ENCODE results near the gene PAOX.

Gene PAOX

GRCh38 chr10:133379152-133379800, at the start of gene PAOX:
Gene PAOX, plus strand, starts transcription at chr10:133379262. Its CDS starts 55 bp downstream, at chr10:133379317.
- H3K4me3 ChIP-seq (ENCODE audit: low read depth, low read length): peak within 1 kb of the TSS; percentile 63
- DNase-seq (ENCODE audit: low read depth, low spot score): peak; percentile 50
- in situ Hi-C loops (cut with HindIII; ENCODE audit: low sequenced_read_pairs): no loop called here
- TF ChIP-seq, protein P1, sequence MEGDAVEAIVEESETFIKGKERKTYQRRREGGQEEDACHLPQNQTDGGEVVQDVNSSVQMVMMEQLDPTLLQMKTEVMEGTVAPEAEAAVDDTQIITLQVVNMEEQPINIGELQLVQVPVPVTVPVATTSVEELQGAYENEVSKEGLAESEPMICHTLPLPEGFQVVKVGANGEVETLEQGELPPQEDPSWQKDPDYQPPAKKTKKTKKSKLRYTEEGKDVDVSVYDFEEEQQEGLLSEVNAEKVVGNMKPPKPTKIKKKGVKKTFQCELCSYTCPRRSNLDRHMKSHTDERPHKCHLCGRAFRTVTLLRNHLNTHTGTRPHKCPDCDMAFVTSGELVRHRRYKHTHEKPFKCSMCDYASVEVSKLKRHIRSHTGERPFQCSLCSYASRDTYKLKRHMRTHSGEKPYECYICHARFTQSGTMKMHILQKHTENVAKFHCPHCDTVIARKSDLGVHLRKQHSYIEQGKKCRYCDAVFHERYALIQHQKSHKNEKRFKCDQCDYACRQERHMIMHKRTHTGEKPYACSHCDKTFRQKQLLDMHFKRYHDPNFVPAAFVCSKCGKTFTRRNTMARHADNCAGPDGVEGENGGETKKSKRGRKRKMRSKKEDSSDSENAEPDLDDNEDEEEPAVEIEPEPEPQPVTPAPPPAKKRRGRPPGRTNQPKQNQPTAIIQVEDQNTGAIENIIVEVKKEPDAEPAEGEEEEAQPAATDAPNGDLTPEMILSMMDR (IDR thresholded peaks at IDR 0.05; ENCODE audit: low read depth, low read length): no peak

- DNase-seq (ENCODE audit: low read depth, low spot score): peak; percentile 86
- no peak overlapping the region for H3K4me3 ChIP-seq (ENCODE audit: low read depth, low read length)
- in situ Hi-C loops (cut with HindIII; ENCODE audit: low sequenced_read_pairs): no loop called here
- TF ChIP-seq, protein P1 (IDR thresholded peaks at IDR 0.05; ENCODE audit: low read depth, low read length): peak; percentile 93
Measured at GRCh38 chr10:133329491-133330202, 49.4 kb upstream of the PAOX start.

- in situ Hi-C loops (cut with HindIII; ENCODE audit: low sequenced_read_pairs): no loop called here
- TF ChIP-seq, protein P1 (IDR thresholded peaks at IDR 0.05; ENCODE audit: low read depth, low read length): no peak
- DNase-seq (ENCODE audit: low read depth, low spot score): no peak
- no peak overlapping the region for H3K4me3 ChIP-seq (ENCODE audit: low read depth, low read length)
Measured at GRCh38 chr10:133332936-133333699, 45.9 kb upstream of the PAOX start.

- in situ Hi-C loops (cut with HindIII; ENCODE audit: low sequenced_read_pairs): no loop called here
- H3K4me3 ChIP-seq (ENCODE audit: low read depth, low read length): peak overlapping the region; percentile 28
- TF ChIP-seq, protein P1 (IDR thresholded peaks at IDR 0.05; ENCODE audit: low read depth, low read length): no peak
- no peak for DNase-seq (ENCODE audit: low read depth, low spot score)
Measured at GRCh38 chr10:133334503-133335245, 44.4 kb upstream of the PAOX start.

DNA sequence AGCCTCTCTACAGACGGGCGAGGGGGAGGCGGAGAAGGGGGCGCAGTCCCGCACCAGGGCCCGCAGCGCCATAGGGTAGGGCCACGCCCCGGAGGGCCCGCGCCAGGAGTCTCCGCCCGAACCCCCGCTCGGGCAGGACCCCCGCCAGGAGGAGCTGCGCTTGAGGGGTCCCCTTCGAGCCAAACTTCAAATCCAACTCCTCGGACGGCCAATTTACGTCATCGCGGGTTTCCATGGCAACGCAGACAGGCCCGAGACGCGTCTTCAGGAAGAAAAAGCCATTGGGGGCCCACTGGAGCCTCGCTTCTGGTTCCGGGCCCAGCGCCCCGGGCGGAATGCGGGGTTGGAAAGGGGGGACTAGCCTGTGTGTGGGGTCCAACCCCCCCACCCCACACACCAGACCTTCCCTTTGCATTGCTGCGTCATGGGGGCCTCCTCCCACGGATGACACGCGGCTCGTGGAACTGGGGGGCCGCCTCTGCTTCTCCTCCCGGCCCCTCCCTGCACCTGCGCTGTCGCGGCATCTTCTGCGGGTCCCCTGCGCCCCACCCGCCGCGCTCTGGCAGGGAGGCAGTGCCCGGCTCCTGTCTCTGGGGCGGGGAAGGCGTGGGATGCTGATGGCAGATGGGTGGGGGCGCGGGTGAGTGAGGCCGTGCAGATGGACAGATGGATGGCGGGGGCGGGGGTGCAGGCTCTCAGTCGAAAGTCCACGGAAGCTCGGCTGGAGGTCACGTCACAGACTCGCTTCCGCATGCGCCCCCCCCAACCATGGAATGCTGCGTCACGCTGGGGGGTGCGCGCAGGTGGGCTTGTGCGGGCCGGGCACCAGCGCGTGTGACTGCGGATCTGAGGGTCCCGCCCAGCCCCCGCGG, 43.6 kb upstream of the PAOX start:
- in situ Hi-C loops (cut with HindIII; ENCODE audit: low sequenced_read_pairs): no loop called here
- peak overlapping the region; percentile 28 for H3K4me3 ChIP-seq (ENCODE audit: low read depth, low read length)
- TF ChIP-seq, protein P1 (IDR thresholded peaks at IDR 0.05; ENCODE audit: low read depth, low read length): no peak
- DNase-seq (ENCODE audit: low read depth, low spot score): peak; percentile 55

All from astrocyte of the spinal cord (primary cell).